Thoracic aorta (tissue), 2 donors: ENCODE measurements around the gene SYMPK. TPM values are rescaled to one million over a fixed set of nuclear protein-coding genes. Genes with fewer than 3 reads are reported as not detected.

Source experiments
- ATAC-seq: fragments of 150-250 bp; one replicate; pipeline ENCODE4 v1.8.0; 2017; ENCODE audit warnings: low read depth; ENCODE audit not compliant: insufficient number of reproducible peaks, low FRiP score
- DNase-seq: peaks from one replicate; pipeline ENCODE4 v3.0.0-alpha.2; 2020; ENCODE audit warnings: low spot score
- H3K27ac ChIP-seq, 2 donors: fragments of 200-600 bp; sonication (generic); 1 replicate in 1 of 2; 2 replicates in 1 of 2; pipeline ENCODE4 v1.5.1; 2016; ENCODE audit warnings: mild to moderate bottlenecking in 2 of 2, moderate library complexity in 2 of 2
- H3K27me3 ChIP-seq: fragments of 200-600 bp; sonication (generic); replicated peaks from 2 replicates; pipeline ENCODE4 v1.6.0; 2016; ENCODE audit warnings: mild to moderate bottlenecking; ENCODE audit not compliant: insufficient read depth
- H3K36me3 ChIP-seq: fragments of 200-600 bp; sonication (generic); one replicate; pipeline ENCODE4 v1.5.1; 2016
- H3K4me1 ChIP-seq, 2 donors: fragments of 200-600 bp; sonication (generic); 1 replicate in 1 of 2; 2 replicates in 1 of 2; pipeline versions ENCODE4 v1.5.1 to v1.6.0; 2016; ENCODE audit warnings: low read depth in 2 of 2, mild to moderate bottlenecking in 1 of 2; ENCODE audit not compliant: control insufficient read depth in 1 of 2
- H3K4me3 ChIP-seq: fragments of 200-600 bp; sonication (generic); 2 replicates; pipeline ENCODE4 v1.5.1; 2016; ENCODE audit warnings: mild to moderate bottlenecking
- H3K9me3 ChIP-seq: fragments of 200-600 bp; sonication (generic); 2 replicates; pipeline ENCODE4 v1.5.1; 2016
- total RNA-seq, 2 donors: library from RNA; depleted of rRNA; stranded (reverse); fragments of >200 nt; gene quantifications; one replicate each; pipeline versions ENCODE4 v1.1.0 to v1.2.3, GENCODE V29; 2016
- TF ChIP-seq, protein P1 (sequence below): fragments of 200-600 bp; sonication (generic); IDR thresholded peaks from one replicate; pipeline ENCODE4 v1.5.1; 2019; ENCODE audit warnings: antibody characterized with exemption

SYMPK gene
- total RNA-seq, 2 donors from 2014 or later, result 48.8 to 84.7 TPM

DNA sequence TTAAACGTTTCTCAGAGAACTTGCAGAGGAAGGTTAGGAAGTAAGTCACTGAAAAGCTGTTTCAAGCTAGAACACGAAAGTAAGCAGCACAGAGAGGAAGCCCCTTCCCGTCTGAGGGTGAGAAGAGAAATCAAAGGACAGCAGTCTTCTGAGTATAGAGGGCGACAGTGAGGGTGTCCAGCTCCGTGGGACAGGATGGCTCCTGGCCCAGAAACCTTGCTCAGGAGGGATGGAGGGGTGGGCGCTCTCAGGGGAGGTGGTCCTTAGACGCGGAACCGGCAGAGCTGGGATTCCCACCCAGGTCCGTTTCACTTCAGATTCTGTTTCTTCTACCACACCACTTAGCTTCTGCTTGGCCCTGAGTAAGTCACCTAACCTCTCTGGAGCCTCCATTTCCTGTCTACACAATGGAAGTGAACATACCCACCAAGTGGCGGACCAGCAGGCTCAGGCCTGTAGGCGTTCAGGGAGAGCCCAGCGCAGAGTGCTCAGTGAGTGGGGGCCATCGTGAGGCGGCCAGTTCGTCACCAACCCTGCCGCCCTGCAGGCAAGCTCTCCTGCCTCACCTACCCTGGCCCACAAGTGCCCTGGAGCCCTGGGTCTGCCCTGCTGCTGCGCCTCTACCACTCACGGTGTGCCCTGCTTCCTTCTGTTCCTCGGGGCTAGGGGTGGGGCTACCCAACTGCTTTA lies 42.4 kb downstream of the SYMPK start:
- Histone ChIP-seq H3K36me3 (peaks cover 34% of the 10 kb centered on the region), H3K27me3 (no peaks in the 10 kb centered on the region)

DNA sequence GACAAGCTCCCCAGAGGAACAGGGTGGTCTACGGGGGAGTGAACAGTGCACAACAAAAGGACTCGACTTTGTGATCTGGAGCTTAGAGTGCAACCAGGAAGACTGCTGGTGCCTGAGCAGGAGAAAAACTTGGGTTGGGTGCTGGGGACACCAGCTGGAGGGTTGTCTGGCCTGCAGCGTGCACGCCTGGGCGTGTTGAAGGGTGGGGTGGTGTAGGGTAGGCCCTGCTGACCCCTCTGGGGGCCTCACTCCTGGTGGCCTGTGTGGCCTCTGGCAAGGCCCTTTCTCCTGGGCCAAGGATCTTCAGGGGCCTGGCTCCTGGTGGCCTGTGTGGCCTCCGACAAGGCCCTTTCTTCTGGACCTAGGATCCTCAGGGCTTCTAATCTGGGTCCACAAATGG lies 43.2 kb downstream of the SYMPK start:
- H3K36me3 ChIP-seq, result peaks cover 26% of the 10 kb centered on the region
- no peaks in the 10 kb centered on the region for H3K27me3 ChIP-seq
- no peak overlapping the region for H3K4me3 ChIP-seq
- H3K27ac ChIP-seq, result no peak overlapping the region
- TF ChIP-seq, protein P1, sequence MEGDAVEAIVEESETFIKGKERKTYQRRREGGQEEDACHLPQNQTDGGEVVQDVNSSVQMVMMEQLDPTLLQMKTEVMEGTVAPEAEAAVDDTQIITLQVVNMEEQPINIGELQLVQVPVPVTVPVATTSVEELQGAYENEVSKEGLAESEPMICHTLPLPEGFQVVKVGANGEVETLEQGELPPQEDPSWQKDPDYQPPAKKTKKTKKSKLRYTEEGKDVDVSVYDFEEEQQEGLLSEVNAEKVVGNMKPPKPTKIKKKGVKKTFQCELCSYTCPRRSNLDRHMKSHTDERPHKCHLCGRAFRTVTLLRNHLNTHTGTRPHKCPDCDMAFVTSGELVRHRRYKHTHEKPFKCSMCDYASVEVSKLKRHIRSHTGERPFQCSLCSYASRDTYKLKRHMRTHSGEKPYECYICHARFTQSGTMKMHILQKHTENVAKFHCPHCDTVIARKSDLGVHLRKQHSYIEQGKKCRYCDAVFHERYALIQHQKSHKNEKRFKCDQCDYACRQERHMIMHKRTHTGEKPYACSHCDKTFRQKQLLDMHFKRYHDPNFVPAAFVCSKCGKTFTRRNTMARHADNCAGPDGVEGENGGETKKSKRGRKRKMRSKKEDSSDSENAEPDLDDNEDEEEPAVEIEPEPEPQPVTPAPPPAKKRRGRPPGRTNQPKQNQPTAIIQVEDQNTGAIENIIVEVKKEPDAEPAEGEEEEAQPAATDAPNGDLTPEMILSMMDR, result no peak
- ATAC-seq, result no peak
- peaks cover 0 to 12% of the 10 kb centered on the region in 2 donors for H3K4me1 ChIP-seq
- no peaks in the 10 kb centered on the region for H3K9me3 ChIP-seq
- no peak for DNase-seq

More for the DNA sequence above, 42.4 kb downstream of the SYMPK start:
- Histone ChIP-seq H3K27ac (no peak overlapping the region), H3K4me3 (no peak overlapping the region), H3K9me3 (no peaks in the 10 kb centered on the region), H3K4me1 (peaks cover 0 to 6% of the 10 kb centered on the region in 2 donors)
- TF ChIP-seq, protein P1, result no peak
- ATAC-seq, result no peak
- no peak for DNase-seq

DNA sequence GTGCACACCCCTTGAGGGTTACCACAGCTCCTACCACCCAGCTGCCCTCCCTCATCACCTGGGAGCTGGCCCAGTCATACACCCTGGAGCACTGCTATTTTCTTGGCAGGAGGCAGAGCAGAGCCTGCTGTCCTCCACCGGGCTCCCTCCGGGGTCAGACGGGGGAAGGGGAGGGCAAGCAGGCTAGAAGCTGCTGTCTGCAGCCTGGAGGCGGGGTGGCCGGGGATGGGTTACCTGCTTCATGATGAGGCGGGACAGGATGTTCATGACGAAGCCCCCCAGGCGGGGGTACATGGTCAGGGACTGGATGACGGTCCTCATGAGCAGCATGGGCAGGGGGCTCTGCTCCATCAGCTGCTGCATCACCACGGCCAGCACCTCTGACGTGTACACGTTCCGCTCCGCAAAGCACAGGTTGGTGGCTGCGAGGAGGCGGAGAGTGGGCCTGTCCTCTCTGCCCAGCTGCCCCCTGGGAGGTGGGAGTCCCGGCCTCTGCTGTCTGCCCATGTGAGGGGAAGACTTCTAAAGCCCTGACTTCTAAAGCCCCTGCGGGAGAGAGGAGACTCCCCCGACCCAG lies 45.1 kb downstream of the SYMPK start:
- DNase-seq, result no peak
- Histone ChIP-seq H3K27me3 (no peaks in the 10 kb centered on the region), H3K4me1 (peaks cover 0 to 17% of the 10 kb centered on the region in 2 donors), H3K9me3 (no peaks in the 10 kb centered on the region), H3K27ac (no peak overlapping the region), H3K36me3 (peaks cover 13% of the 10 kb centered on the region), H3K4me3 (no peak overlapping the region)
- ATAC-seq, result no peak
- TF ChIP-seq, protein P1, result no peak

DNA sequence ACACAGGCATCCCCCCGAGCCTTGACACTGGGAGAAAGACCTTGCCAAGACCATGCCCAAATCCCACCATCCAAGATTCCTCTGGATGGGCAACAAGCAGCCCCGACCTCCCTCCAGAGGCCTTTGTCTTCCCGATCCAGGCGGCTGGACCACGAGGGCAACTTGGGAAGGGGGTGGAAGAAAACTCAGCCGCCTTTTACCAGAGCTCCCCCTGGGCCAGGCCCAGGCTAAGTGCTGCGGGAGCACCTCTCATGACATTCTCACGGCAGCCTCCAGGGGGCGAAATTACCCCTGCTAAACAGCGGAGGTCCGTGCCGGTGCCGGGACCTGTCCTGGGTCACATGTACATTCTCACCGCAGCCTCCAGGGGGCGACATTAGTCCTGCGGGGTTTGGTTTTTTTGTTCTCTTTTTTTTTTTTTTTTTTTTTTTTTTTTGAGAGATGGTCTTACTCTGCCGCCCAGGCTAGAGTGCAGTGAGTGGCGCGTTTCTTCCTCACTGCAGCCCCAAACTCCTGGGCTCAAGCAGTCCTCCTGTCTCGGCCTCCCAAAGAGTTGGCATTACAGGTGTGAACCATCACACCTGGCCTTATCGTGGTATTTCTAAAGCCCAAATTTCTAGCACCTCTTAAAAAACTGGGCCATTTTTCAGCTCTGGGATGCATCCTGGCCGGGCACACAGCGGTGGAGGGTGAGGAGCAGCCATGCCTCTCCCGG lies 45.8 kb downstream of the SYMPK start:
- Histone ChIP-seq H3K4me3 (no peak overlapping the region), H3K27me3 (no peaks in the 10 kb centered on the region), H3K36me3 (peaks cover 6% of the 10 kb centered on the region), H3K9me3 (no peaks in the 10 kb centered on the region), H3K27ac (no peak overlapping the region), H3K4me1 (peaks cover 0 to 17% of the 10 kb centered on the region in 2 donors)
- TF ChIP-seq, protein P1, result peak; percentile 89
- DNase-seq (peak; percentile 72), ATAC-seq (peak; percentile 94)
